Thymus (tissue), 11 donors: ENCODE measurements around the gene WLS. TPM values are rescaled to one million over a fixed set of nuclear protein-coding genes. Genes with fewer than 3 reads are reported as not detected.

ENCODE experiments used
- DNase-seq, 9 donors: peaks; one replicate each; pipeline ENCODE4 v3.0.0-alpha.2; 2013; ENCODE audit warnings: low spot score in 9 of 9, low read depth in 6 of 9, missing footprints in 1 of 9
- H3K27ac ChIP-seq, 2 donors: one replicate each; pipeline ENCODE4 v1.5.1; 2013; ENCODE audit warnings: control low read depth in 1 of 2, low read depth in 1 of 2, low read length in 1 of 2, mild to moderate bottlenecking in 1 of 2, moderate library complexity in 1 of 2
- H3K27me3 ChIP-seq, 2 donors: one replicate each; pipeline ENCODE4 v1.5.1; 2013; ENCODE audit warnings: low read length in 1 of 2; ENCODE audit not compliant: control insufficient read depth in 2 of 2, insufficient read depth in 1 of 2
- H3K36me3 ChIP-seq, 2 donors: one replicate each; pipeline ENCODE4 v1.5.1; 2013; ENCODE audit warnings: low read length in 1 of 2, mild to moderate bottlenecking in 1 of 2, moderate library complexity in 1 of 2; ENCODE audit not compliant: control insufficient read depth in 2 of 2, insufficient read depth in 2 of 2
- H3K4me1 ChIP-seq, 2 donors: one replicate each; pipeline ENCODE4 v1.5.1; 2013; ENCODE audit warnings: low read length in 2 of 2; ENCODE audit not compliant: control insufficient read depth in 2 of 2, insufficient read depth in 2 of 2
- H3K4me3 ChIP-seq, 2 donors: one replicate each; pipeline ENCODE4 v1.5.1; 2013; ENCODE audit warnings: low read length in 2 of 2, control low read depth in 1 of 2, mild to moderate bottlenecking in 1 of 2
- H3K9me3 ChIP-seq, 2 donors: one replicate each; pipeline ENCODE4 v1.5.1; 2013; ENCODE audit warnings: low read length in 1 of 2, mild to moderate bottlenecking in 1 of 2; ENCODE audit not compliant: control insufficient read depth in 2 of 2, insufficient read depth in 1 of 2
- WGBS: extraction: QIAGEN DNeasy Blood & Tissue Kit; methylation state at CpG from one replicate; pipeline ENCODE4 v1.1.7; 2013; 5-methylcytosine and 5-hydroxymethylcytosine counted together
- polyA plus RNA-seq: library from polyadenylated mRNA; stranded (reverse); fragments of 200-250 nt; gene quantifications from one replicate; pipeline ENCODE4 v1.2.3, GENCODE V29; 2013
- total RNA-seq: library from RNA; stranded (reverse); fragments of 120-200 nt; gene quantifications from one replicate; pipeline ENCODE4 v1.2.4, GENCODE V29; 2013
- donor health status: healthy.

The WLS gene
- total and polyA plus RNA-seq, 2 donors = 9.9 to 14.7 TPM

DNA sequence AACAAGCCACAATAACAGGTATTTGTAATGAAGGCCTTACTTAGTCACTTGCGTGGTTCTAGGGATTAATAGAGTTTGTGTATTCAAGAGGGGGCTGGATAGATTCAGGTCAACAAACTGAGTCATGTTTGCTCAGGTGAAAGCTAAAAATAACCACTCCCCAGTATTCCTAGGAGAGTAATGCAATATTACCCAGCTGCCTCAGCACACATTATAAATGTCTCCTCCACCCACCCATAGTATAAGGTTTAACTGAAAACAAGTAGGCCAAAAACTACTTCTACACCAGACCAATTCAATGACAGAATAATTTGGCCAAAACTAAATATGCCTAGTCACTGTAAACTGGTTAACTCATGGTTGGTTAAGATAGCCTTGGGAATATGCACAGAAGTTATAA, 34.4 kb downstream of the WLS start:
- Histone ChIP-seq H3K9me3 (no peaks in the 10 kb centered on the region), H3K4me1 (no peaks in the 10 kb centered on the region), H3K27ac (no peak overlapping the region), H3K4me3 (no peak overlapping the region), H3K36me3 (no peaks in the 10 kb centered on the region), H3K27me3 (no peaks in the 10 kb centered on the region)
- 98% methylated on average over 1 of the region's 1 CpG for WGBS
- no peak for DNase-seq

DNA sequence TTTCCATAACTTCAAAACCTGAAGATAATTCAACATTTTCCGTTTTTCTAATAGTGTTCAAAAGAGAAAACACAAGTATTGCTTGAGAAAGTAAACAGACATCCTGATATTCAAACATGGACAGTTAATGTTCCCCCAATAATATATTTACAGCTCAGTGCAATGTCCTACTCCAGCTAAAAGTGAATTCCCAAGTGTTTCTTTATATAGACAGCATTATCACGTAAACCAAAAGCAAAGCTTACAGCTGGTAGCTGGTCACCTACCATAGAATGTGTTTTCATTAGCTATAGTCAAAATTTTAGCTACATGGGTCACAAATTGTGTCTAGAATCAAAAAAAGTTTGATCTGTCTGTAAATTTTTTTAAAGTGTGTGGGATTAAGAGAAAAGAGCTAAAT, 34.9 kb downstream of the WLS start:
- no peak for DNase-seq
- H3K36me3 ChIP-seq = no peaks in the 10 kb centered on the region
- H3K27me3 ChIP-seq = no peaks in the 10 kb centered on the region
- no peak overlapping the region for H3K4me3 ChIP-seq
- no peaks in the 10 kb centered on the region for H3K4me1 ChIP-seq
- WGBS = 91% methylated on average over 2 of the region's 2 CpGs
- H3K9me3 ChIP-seq = no peaks in the 10 kb centered on the region
- H3K27ac ChIP-seq = no peak overlapping the region

DNA sequence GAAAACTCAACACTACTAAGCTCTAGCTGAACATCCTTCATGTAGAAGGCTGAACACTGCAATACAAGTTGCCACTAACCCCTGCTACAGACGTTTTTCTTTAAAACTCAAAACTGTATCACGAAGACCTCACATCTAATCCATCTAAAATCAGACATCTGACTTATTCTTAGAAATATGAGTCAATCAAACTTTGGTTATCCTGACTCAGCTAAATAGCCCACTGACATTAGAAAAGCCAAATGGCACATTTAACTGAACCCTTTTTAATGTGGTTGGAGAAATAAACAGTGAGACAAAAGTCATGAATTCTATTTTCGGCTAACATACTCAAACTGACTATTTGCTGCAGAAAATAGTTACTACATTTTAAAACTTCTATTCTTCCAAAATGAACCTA, 35.6 kb downstream of the WLS start:
- 85% methylated on average over 3 of the region's 3 CpGs for WGBS
- H3K4me3 ChIP-seq = no peak overlapping the region
- no peak overlapping the region for H3K27ac ChIP-seq
- no peaks in the 10 kb centered on the region for H3K27me3 ChIP-seq
- H3K4me1 ChIP-seq = no peaks in the 10 kb centered on the region
- no peaks in the 10 kb centered on the region for H3K36me3 ChIP-seq
- DNase-seq = no peak
- no peaks in the 10 kb centered on the region for H3K9me3 ChIP-seq

DNA sequence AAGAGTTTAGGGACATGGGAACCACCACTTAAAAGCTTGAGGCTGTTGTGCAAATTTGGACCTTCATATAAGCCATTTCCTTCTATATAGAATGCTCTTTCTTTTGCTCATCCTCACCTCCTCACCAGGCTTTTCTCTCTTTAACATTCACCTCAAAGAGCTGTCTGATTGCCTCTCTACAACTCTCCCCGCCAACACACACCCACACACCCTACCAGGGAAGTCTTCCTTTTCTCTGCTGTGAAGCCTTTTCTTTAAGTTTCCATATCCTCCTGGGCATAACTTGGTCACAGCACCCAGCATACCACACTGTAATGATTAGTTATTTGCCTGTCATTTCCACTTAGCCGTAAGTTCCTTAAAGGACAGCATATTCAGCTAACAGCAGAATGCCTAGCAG, 40.6 kb downstream of the WLS start:
- no peak for DNase-seq

DNA sequence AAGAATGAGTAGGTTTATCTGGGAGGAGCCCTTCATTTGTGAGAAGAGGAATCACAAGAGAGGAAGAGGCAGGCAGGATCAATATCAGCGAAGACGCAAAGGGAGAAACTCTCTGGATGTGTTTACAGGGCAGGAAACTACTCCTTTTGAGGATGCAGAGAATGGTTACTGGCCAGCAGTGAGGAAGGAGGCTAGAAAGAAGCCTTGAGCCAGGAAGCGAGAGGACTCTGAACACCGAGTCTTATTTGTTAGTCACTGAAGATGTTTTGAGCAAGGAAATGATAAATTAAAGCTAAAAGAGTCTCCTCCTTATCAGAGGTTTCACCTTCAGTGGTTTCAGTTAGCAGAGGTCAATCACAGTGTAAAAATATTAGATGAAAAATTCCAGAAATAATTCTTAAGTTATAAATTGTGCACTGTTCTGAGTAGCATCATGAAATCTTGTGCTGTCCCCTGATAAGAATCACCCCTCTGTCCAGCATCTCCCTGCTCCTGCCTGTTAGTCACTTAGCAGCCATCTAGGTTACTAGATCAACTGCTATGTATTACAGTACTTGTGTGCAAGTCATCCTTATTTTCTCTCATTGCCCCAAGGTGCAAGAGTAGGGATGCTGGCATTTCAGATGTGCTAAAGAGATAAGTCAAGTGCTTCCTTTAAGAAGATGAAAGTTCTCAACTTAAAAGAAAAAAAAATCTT, 43.5 kb downstream of the WLS start:
- no peaks in the 10 kb centered on the region for H3K4me1 ChIP-seq
- H3K27me3 ChIP-seq = no peaks in the 10 kb centered on the region
- WGBS = 68% methylated on average over 4 of the region's 4 CpGs
- DNase-seq = no peak
- H3K27ac ChIP-seq = no peak overlapping the region
- H3K9me3 ChIP-seq = no peaks in the 10 kb centered on the region
- no peak overlapping the region for H3K4me3 ChIP-seq
- no peaks in the 10 kb centered on the region for H3K36me3 ChIP-seq

More for the DNA sequence above, 40.6 kb downstream of the WLS start:
- no peaks in the 10 kb centered on the region for H3K9me3 ChIP-seq
- no peak overlapping the region for H3K27ac ChIP-seq
- no peaks in the 10 kb centered on the region for H3K4me1 ChIP-seq
- 88% methylated on average over 2 of the region's 2 CpGs for WGBS
- no peak overlapping the region for H3K4me3 ChIP-seq
- no peaks in the 10 kb centered on the region for H3K36me3 ChIP-seq
- H3K27me3 ChIP-seq = no peaks in the 10 kb centered on the region

DNA sequence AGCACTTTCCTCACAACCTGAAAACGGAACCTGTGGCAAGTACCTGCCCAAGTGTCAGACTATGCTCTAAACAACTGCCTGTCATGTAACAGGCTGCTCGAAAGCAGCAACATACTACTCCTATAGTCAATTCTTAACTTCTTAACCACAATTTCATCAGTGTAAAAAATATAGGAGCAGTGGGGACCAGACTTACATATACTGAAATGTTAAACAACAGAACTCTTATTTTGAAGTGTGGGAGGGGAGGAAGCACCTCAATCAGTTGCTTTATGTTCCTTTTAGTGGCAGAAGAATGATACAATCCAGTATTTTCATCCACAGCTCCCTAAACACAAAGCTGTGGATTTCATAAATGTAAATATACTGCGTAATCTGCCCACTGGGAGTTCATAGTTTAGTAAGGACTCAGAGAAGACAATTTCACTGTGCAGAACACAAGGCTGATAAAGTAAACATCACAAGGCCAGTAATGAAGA, 44.2 kb downstream of the WLS start:
- no peaks in the 10 kb centered on the region for H3K9me3 ChIP-seq
- no peaks in the 10 kb centered on the region for H3K4me1 ChIP-seq
- H3K36me3 ChIP-seq = no peaks in the 10 kb centered on the region
- no peak for DNase-seq
- H3K27ac ChIP-seq = no peak overlapping the region
- no peak overlapping the region for H3K4me3 ChIP-seq
- 90% methylated on average over 3 of the region's 3 CpGs for WGBS
- H3K27me3 ChIP-seq = no peaks in the 10 kb centered on the region

DNA sequence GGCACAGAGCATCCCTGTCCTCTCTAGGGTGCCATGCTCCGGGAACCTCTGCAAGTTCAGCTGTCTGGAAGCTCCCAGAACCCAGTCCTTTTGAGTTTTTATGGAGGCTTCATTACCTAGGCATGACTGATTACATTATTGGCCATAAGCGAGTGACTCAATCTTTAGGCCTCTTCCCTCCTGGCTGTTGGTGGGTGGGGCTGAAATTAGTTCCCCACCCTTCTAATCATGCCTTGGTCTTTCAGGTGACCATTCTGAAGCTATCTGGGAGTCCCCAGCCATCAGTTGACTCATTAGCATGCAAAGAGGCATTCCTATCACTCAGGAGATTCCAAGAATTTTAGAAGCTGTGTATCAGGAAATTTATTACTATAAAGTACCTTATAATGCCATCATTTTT, 46.6 kb downstream of the WLS start:
- no peaks in the 10 kb centered on the region for H3K27me3 ChIP-seq

DNA sequence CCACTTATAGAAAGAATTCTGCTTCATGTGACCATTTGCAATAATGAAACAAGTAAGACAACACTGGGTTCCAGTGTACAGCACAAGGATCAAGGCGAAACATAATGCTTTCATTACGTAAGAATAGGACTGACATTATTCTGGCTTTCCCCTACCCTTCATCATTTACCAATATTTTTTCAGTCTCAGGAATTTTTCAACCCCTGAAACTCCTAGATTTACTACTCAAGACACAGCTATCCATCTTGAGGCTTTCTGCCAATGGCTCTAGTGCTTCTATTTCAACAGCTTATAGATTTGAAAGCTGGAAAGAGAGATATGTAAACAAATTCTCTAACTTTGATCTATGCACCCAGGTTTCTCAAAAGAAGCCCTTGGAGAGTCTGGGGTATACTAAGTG, 48.4 kb downstream of the WLS start:
- Histone ChIP-seq H3K27me3 (no peaks in the 10 kb centered on the region), H3K9me3 (no peaks in the 10 kb centered on the region), H3K36me3 (no peaks in the 10 kb centered on the region), H3K4me3 (no peak overlapping the region), H3K4me1 (no peaks in the 10 kb centered on the region), H3K27ac (no peak overlapping the region)
- no peak for DNase-seq
- WGBS = 95% methylated on average over 2 of the region's 2 CpGs

More for the DNA sequence above, 46.6 kb downstream of the WLS start:
- Histone ChIP-seq H3K4me1 (no peaks in the 10 kb centered on the region), H3K9me3 (no peaks in the 10 kb centered on the region), H3K4me3 (no peak overlapping the region), H3K36me3 (no peaks in the 10 kb centered on the region), H3K27ac (no peak overlapping the region)
- 50% methylated on average over 2 of the region's 2 CpGs for WGBS
- no peak for DNase-seq

DNA sequence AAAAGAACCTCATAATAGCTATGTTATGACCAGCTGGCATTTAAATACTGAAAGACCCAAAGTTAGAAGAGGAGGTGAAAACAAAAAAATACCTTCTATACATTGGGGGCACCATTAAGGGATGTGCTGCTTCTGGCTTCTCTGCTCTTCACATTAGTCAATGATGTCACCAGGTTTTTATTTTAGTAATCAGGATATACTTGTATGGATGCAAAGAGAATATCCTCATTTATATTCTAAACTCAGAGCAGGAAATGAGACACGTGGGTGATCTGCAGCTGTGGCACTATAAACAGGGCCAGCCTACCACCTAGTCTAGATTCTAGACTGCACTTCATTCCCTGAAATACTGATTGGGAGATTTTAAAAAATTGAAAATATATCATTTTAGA, 51.2 kb downstream of the WLS start:
- H3K27me3 ChIP-seq = no peaks in the 10 kb centered on the region
- no peaks in the 10 kb centered on the region for H3K9me3 ChIP-seq
- H3K4me1 ChIP-seq = no peaks in the 10 kb centered on the region
- no peak for DNase-seq
- no peak overlapping the region for H3K27ac ChIP-seq
- H3K4me3 ChIP-seq = no peak overlapping the region
- 91% methylated on average over 1 of the region's 1 CpG for whole genome bisulfite sequencing
- H3K36me3 ChIP-seq = no peaks in the 10 kb centered on the region
